WTC11 (cell line): ENCODE measurements around the gene RPS6KC1.

Source experiments
- ELF4 ChIP-seq: sonication (generic); formaldehyde crosslinking; IDR thresholded peaks from 2 replicates; pipeline ENCODE4 v1.8.1; 2022; ENCODE audit warnings: low read depth, mild to moderate bottlenecking, moderate library complexity, missing genetic modification reagents
- MYBL2 ChIP-seq: sonication (generic); formaldehyde crosslinking; IDR thresholded peaks from 2 replicates; pipeline ENCODE4 v1.8.1; 2023; ENCODE audit warnings: mild to moderate bottlenecking, moderate library complexity, missing genetic modification reagents
- NR3C1 ChIP-seq: sonication (generic); formaldehyde crosslinking; conservative IDR thresholded peaks from 2 replicates; pipeline ENCODE4 v1.8.1; 2023; ENCODE audit warnings: low read depth, mild to moderate bottlenecking, missing genetic modification reagents
- RELA ChIP-seq: sonication (generic); formaldehyde crosslinking; IDR thresholded peaks from 2 replicates; pipeline ENCODE4 v1.8.1; 2022; ENCODE audit warnings: missing genetic modification reagents, mild to moderate bottlenecking, borderline replicate concordance
- SP1 ChIP-seq: sonication (generic); formaldehyde crosslinking; conservative IDR thresholded peaks from 2 replicates; pipeline ENCODE4 v1.8.1; 2022; ENCODE audit warnings: missing genetic modification reagents
- TCF7 ChIP-seq: sonication (generic); formaldehyde crosslinking; IDR thresholded peaks from 2 replicates; pipeline ENCODE4 v1.8.0; 2022; ENCODE audit warnings: mild to moderate bottlenecking, low read depth, missing genetic modification reagents, moderate library complexity
- TF ChIP-seq, protein P1 (sequence below): fragments of 200-600 bp; IDR thresholded peaks from 2 replicates; pipeline ENCODE4 v1.8.0; 2022; ENCODE audit warnings: antibody characterized with exemption

DNA sequence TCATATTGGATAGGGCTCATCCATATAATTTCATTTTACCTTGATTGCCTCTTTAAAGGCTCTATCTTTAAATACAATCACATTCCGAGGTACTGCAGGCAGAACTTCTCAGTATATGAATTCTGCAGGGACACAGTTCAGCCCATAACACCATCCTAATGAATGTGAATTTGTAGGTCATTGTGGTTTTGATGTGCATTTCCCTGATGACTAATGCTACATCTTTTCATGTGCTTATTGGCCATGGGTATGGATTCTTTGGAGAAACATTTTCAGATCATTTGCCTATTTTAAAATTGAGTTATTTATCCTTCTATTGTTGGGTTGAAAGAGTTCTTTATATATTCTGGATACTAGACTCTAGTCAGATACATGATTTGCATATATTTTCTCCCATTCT, 9.6 kb upstream of the RPS6KC1 start:
- TF ChIP-seq, protein P1, sequence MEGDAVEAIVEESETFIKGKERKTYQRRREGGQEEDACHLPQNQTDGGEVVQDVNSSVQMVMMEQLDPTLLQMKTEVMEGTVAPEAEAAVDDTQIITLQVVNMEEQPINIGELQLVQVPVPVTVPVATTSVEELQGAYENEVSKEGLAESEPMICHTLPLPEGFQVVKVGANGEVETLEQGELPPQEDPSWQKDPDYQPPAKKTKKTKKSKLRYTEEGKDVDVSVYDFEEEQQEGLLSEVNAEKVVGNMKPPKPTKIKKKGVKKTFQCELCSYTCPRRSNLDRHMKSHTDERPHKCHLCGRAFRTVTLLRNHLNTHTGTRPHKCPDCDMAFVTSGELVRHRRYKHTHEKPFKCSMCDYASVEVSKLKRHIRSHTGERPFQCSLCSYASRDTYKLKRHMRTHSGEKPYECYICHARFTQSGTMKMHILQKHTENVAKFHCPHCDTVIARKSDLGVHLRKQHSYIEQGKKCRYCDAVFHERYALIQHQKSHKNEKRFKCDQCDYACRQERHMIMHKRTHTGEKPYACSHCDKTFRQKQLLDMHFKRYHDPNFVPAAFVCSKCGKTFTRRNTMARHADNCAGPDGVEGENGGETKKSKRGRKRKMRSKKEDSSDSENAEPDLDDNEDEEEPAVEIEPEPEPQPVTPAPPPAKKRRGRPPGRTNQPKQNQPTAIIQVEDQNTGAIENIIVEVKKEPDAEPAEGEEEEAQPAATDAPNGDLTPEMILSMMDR = no peak
- TF ChIP-seq SP1 (CRISPR knock-in tag) (no peak), RELA (CRISPR knock-in tag) (no peak), MYBL2 (CRISPR knock-in tag) (no peak), TCF7 (CRISPR knock-in tag) (no peak), NR3C1 (no peak), ELF4 (CRISPR knock-in tag) (no peak)
